MM.1S (cell line): ENCODE data around the gene MAP3K3.

Experiments
- DNase-seq: peaks from one replicate; pipeline ENCODE4 v3.0.0-alpha.2; 2015
- H2AFZ ChIP-seq: fragments of 300-600 bp; sonication (generic); 2 replicates; pipeline ENCODE4 v1.6.0; 2016; ENCODE audit warnings: antibody characterized with exemption, low read length
- H3F3A ChIP-seq: fragments of 300-600 bp; sonication (generic); 2 replicates; pipeline ENCODE4 v1.6.1; 2016; ENCODE audit warnings: mild to moderate bottlenecking, antibody characterized with exemption, low read length, moderate library complexity, mixed read lengths; ENCODE audit not compliant: insufficient read depth
- H3K27ac ChIP-seq: fragments of 300-600 bp; sonication (generic); 2 replicates; pipeline ENCODE4 v1.5.1; 2016; ENCODE audit warnings: mild to moderate bottlenecking, low read length
- H3K27me3 ChIP-seq: fragments of 300-600 bp; sonication (generic); replicated peaks from 2 replicates; pipeline ENCODE4 v1.6.0; 2016; ENCODE audit warnings: low read length; ENCODE audit not compliant: insufficient read depth
- H3K36me3 ChIP-seq: fragments of 300-600 bp; sonication (generic); replicated peaks from 2 replicates; pipeline ENCODE4 v1.6.1; 2016; ENCODE audit warnings: mild to moderate bottlenecking, low read length, mixed read lengths; ENCODE audit not compliant: insufficient read depth
- H3K4me1 ChIP-seq: fragments of 300-600 bp; sonication (generic); 2 replicates; pipeline ENCODE4 v1.6.1; 2016; ENCODE audit warnings: low read length, mixed read lengths
- H3K4me2 ChIP-seq: fragments of 300-600 bp; sonication (generic); 2 replicates; pipeline ENCODE4 v1.6.0; 2016; ENCODE audit warnings: low read depth, low read length
- H3K4me3 ChIP-seq: fragments of 300-600 bp; sonication (generic); 2 replicates; pipeline ENCODE4 v1.5.1; 2016; ENCODE audit warnings: low read length, mixed read lengths
- H3K79me2 ChIP-seq: fragments of 300-600 bp; sonication (generic); 2 replicates; pipeline ENCODE4 v1.6.1; 2016; ENCODE audit warnings: mixed run types, low read length, mixed read lengths
- H3K9ac ChIP-seq: fragments of 300-600 bp; sonication (generic); 2 replicates; pipeline ENCODE4 v1.6.1; 2016; ENCODE audit warnings: low read length, mixed read lengths
- H3K9me2 ChIP-seq: fragments of 300-600 bp; sonication (generic); replicated peaks from 2 replicates; pipeline ENCODE4 v1.6.1; 2016; ENCODE audit warnings: mild to moderate bottlenecking, low read length, mixed read lengths; ENCODE audit not compliant: insufficient read depth
- H3K9me3 ChIP-seq: fragments of 300-600 bp; sonication (generic); replicated peaks from 2 replicates; pipeline ENCODE4 v1.6.1; 2016; ENCODE audit warnings: mild to moderate bottlenecking, low read length, mixed read lengths; ENCODE audit not compliant: insufficient read depth
- H4K20me1 ChIP-seq: fragments of 300-600 bp; sonication (generic); 2 replicates; pipeline ENCODE4 v1.6.1; 2016; ENCODE audit warnings: mild to moderate bottlenecking, low read length, moderate library complexity, mixed read lengths; ENCODE audit not compliant: insufficient read depth
- EZH2 ChIP-seq: fragments of 300-600 bp; sonication (generic); optimal IDR thresholded peaks from 2 replicates; pipeline ENCODE3; 2017; ENCODE audit warnings: low read depth, mild to moderate bottlenecking, antibody characterized with exemption, low read length, mixed read lengths
- EZH2phosphoT487 ChIP-seq: fragments of 300-600 bp; sonication (generic); IDR thresholded peaks from 2 replicates; pipeline ENCODE4 v1.6.1; 2018; ENCODE audit warnings: antibody characterized with exemption, low read length
- TF ChIP-seq, protein P1 (sequence below): fragments of 300-600 bp; sonication (generic); IDR thresholded peaks from 2 replicates; pipeline ENCODE4 v1.5.1; 2016; ENCODE audit warnings: antibody characterized with exemption, low read length, mixed read lengths

MAP3K3 gene

DNA sequence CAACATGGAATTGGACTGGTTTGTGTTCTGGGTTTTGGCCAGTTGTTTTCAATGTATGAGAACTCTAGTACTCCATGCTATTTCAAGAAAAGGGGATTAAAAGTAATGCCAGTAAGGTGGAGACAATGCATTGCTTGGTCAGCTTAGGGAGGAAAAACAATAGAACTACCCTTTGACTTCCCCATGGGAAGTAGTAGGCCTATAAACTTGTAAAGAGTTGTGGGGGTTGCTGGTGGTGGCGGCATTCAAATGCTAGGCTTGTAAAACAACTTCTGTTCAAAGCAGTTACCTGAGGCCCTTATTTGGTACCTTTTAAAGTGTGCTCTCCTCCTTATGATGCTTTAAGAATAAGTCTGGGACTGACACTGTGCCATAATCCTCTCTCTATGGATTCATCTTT lies 9.4 kb downstream of the MAP3K3 start:
- H3K9me2 ChIP-seq = no peaks in the 10 kb centered on the region

DNA sequence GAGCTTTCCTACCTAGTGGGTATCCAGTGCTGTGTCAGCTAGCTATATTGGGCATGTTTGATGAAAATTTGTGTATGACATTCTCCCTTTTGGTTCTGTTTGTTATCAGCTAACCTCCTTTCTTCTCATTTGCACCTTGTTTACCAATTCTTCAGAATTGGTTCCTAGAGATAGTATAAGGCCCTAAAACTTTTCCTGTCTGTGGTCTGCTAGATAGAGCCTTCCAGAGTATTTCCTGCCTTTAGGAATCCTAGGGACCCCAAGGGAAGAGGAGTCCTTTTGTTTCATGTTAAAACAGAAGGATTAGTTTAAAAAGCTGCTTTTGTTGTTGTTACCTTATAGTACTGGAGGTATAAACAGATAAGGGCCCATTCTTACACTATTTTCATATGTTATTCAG lies 11.5 kb downstream of the MAP3K3 start:
- H3K27me3 ChIP-seq = no peaks in the 10 kb centered on the region
- H3K4me1 ChIP-seq = no peaks in the 10 kb centered on the region
- no peak overlapping the region for H3K4me3 ChIP-seq
- no peak for DNase-seq
- H3K27ac ChIP-seq = no peak overlapping the region
- H3K9me3 ChIP-seq = no peaks in the 10 kb centered on the region
- no peak overlapping the region for H3K4me2 ChIP-seq
- H4K20me1 ChIP-seq = no peaks in the 10 kb centered on the region
- no peaks in the 10 kb centered on the region for H3K9me2 ChIP-seq
- no peaks in the 10 kb centered on the region for H3F3A ChIP-seq
- H3K36me3 ChIP-seq = no peaks in the 10 kb centered on the region; the same call in 1 of the 2 replicates
- TF ChIP-seq EZH2phosphoT487 (no peak), EZH2 (no peak)
- peaks cover 27% of the 10 kb centered on the region for H3K79me2 ChIP-seq
- H3K9ac ChIP-seq = no peak overlapping the region
- no peak overlapping the region for H2AFZ ChIP-seq

More for the DNA sequence above, 9.4 kb downstream of the MAP3K3 start:
- no peak for DNase-seq
- H3K27ac ChIP-seq = no peak overlapping the region
- no peaks in the 10 kb centered on the region for H3K9me3 ChIP-seq
- H2AFZ ChIP-seq = no peak overlapping the region
- H3K4me2 ChIP-seq = no peak overlapping the region
- H3K9ac ChIP-seq = no peak overlapping the region
- no peaks in the 10 kb centered on the region for H3K27me3 ChIP-seq
- no peaks in the 10 kb centered on the region for H4K20me1 ChIP-seq
- H3K4me3 ChIP-seq = no peak overlapping the region
- TF ChIP-seq, protein P1, sequence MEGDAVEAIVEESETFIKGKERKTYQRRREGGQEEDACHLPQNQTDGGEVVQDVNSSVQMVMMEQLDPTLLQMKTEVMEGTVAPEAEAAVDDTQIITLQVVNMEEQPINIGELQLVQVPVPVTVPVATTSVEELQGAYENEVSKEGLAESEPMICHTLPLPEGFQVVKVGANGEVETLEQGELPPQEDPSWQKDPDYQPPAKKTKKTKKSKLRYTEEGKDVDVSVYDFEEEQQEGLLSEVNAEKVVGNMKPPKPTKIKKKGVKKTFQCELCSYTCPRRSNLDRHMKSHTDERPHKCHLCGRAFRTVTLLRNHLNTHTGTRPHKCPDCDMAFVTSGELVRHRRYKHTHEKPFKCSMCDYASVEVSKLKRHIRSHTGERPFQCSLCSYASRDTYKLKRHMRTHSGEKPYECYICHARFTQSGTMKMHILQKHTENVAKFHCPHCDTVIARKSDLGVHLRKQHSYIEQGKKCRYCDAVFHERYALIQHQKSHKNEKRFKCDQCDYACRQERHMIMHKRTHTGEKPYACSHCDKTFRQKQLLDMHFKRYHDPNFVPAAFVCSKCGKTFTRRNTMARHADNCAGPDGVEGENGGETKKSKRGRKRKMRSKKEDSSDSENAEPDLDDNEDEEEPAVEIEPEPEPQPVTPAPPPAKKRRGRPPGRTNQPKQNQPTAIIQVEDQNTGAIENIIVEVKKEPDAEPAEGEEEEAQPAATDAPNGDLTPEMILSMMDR = no peak
- no peak for TF ChIP-seq EZH2phosphoT487
- no peak for TF ChIP-seq EZH2
- no peaks in the 10 kb centered on the region for H3K4me1 ChIP-seq
- peaks cover 39% of the 10 kb centered on the region for H3K79me2 ChIP-seq
- no peaks in the 10 kb centered on the region for H3F3A ChIP-seq
- no peaks in the 10 kb centered on the region; the same call in 1 of the 2 replicates for H3K36me3 ChIP-seq

DNA sequence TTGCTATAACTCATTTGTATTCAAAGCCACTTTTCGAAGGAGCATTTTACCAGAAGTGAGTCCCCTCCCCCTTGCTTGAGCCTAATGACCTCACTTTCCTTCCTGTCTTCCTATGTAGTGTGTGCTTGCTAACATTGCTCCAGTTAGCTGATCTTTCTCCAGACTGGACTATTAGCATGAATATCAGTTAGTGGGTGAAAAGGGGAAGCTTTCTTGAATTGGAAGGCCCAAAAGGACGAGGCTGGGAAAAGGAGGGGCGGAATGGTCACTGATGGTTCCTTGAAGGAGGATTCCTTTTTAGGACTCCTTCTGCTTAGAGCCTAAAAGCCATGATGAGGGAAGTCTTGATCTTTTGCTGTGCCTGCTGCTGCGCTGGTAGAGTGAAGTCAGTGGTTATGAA lies 11.9 kb downstream of the MAP3K3 start:
- Histone ChIP-seq H3K9me3 (no peaks in the 10 kb centered on the region), H3K79me2 (peaks cover 25% of the 10 kb centered on the region), H3K27me3 (no peaks in the 10 kb centered on the region), H3K9ac (no peak overlapping the region), H4K20me1 (no peaks in the 10 kb centered on the region), H3K27ac (no peak overlapping the region), H3K36me3 (no peaks in the 10 kb centered on the region; the same call in 1 of the 2 replicates), H3F3A (no peaks in the 10 kb centered on the region; the same call in 1 of the 2 replicates), H3K4me2 (no peak overlapping the region), H2AFZ (no peak overlapping the region), H3K9me2 (no peaks in the 10 kb centered on the region), H3K4me1 (no peaks in the 10 kb centered on the region), H3K4me3 (no peak overlapping the region)
- TF ChIP-seq EZH2 (no peak), EZH2phosphoT487 (no peak)
- TF ChIP-seq, protein P1 = no peak
- DNase-seq = no peak

DNA sequence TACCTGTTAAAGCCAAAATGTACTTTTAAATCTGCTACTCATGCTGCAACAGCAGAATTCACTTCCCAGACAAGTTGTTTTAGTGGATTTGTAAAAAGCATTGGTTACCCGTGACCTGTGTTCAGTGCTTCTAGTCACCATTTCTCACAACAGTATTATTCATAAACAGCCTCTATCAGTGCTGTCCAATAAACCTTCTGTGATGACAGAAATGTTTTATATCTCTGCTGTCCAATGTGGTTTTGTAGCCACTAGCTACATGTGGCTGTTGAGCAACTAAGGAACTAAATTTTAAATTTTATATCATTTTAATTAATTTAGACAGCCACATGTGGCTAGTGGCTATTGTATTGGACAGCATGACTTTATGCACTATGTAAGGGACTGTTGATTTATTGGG lies 12.6 kb downstream of the MAP3K3 start:
- Histone ChIP-seq H3K9ac (no peak overlapping the region), H3K4me1 (no peaks in the 10 kb centered on the region), H3F3A (no peaks in the 10 kb centered on the region; the same call in 1 of the 2 replicates), H3K4me2 (no peak overlapping the region), H2AFZ (no peak overlapping the region), H3K4me3 (no peak overlapping the region), H3K9me2 (no peaks in the 10 kb centered on the region), H4K20me1 (no peaks in the 10 kb centered on the region), H3K27ac (no peak overlapping the region), H3K36me3 (no peaks in the 10 kb centered on the region; the same call in 1 of the 2 replicates), H3K27me3 (no peaks in the 10 kb centered on the region), H3K9me3 (no peaks in the 10 kb centered on the region), H3K79me2 (peaks cover 19% of the 10 kb centered on the region)
- DNase-seq = no peak
- no peak for TF ChIP-seq EZH2phosphoT487
- TF ChIP-seq EZH2 = no peak
- TF ChIP-seq, protein P1 = no peak
